Osteoblast (primary cell): Measurements from ENCODE around the gene SHOC2. TPM values are rescaled to one million over a fixed set of nuclear protein-coding genes. Genes with fewer than 3 reads are reported as not detected.

ENCODE experiments used
- DNase-seq: peaks from one replicate; pipeline ENCODE4 v3.0.0; 2011; ENCODE audit warnings: low spot score, mixed read lengths; ENCODE audit not compliant: insufficient read length; ENCODE audit errors: missing footprints
- H2AFZ ChIP-seq: 2 replicates; pipeline ENCODE4 v1.6.0; 2011; ENCODE audit warnings: mild to moderate bottlenecking, low read length
- H3K27ac ChIP-seq: 2 replicates; pipeline ENCODE4 v1.5.1; 2011; ENCODE audit warnings: mild to moderate bottlenecking, low read depth, low read length, moderate library complexity
- H3K27me3 ChIP-seq: 2 replicates; pipeline ENCODE4 v1.6.0; 2012; ENCODE audit warnings: mild to moderate bottlenecking, control low read depth, inconsistent platforms, low read length, moderate library complexity; ENCODE audit not compliant: insufficient read depth
- H3K36me3 ChIP-seq: 2 replicates; pipeline ENCODE4 v1.5.1; 2011; ENCODE audit warnings: mild to moderate bottlenecking, low read length, control low read depth, moderate library complexity; ENCODE audit not compliant: insufficient read depth
- H3K4me1 ChIP-seq: 2 replicates; pipeline ENCODE4 v1.5.1; 2011; ENCODE audit warnings: mild to moderate bottlenecking, low read length, control low read depth, moderate library complexity; ENCODE audit not compliant: insufficient read depth
- H3K4me2 ChIP-seq: 2 replicates; pipeline ENCODE4 v1.6.0; 2011; ENCODE audit warnings: mild to moderate bottlenecking, low read length; ENCODE audit not compliant: insufficient read depth
- H3K4me3 ChIP-seq: fragments of 200-600 bp; sonication (generic); 3 replicates; pipeline ENCODE4 v1.5.1; 2012; ENCODE audit warnings: mild to moderate bottlenecking, low read length, inconsistent platforms; ENCODE audit not compliant: insufficient read depth
- H3K79me2 ChIP-seq: 2 replicates; pipeline ENCODE4 v1.6.0; 2012; ENCODE audit warnings: mild to moderate bottlenecking, low read length, control low read depth, inconsistent platforms; ENCODE audit not compliant: insufficient read depth
- H3K9me3 ChIP-seq: 2 replicates; pipeline ENCODE4 v1.5.1; 2011; ENCODE audit warnings: low read depth, low read length, control low read depth
- H4K20me1 ChIP-seq: 2 replicates; pipeline ENCODE4 v1.6.0; 2012; ENCODE audit warnings: mild to moderate bottlenecking, low read length, control low read depth; ENCODE audit not compliant: insufficient read depth
- CTCF ChIP-seq: IDR thresholded peaks from 2 replicates; pipeline ENCODE4 v1.5.1; 2011; ENCODE audit warnings: mild to moderate bottlenecking, low read depth, low read length, moderate library complexity; ENCODE audit errors: extremely low read depth
- total RNA-seq: library from RNA; depleted of rRNA; stranded (reverse); fragments of >200 nt; gene quantifications from 2 replicates; pipeline ENCODE4 v1.2.3, GENCODE V29; 2012

The SHOC2 gene
- total RNA-seq, 1 donor: 73.8 TPM

GRCh38 chr10:110993024-110993693 lies 73.8 kb downstream of the SHOC2 start:
- Histone ChIP-seq H3K9me3 (no peaks in the 10 kb centered on the region), H3K27me3 (no peaks in the 10 kb centered on the region), H2AFZ (no peak overlapping the region), H3K79me2 (peaks cover 40% of the 10 kb centered on the region), H4K20me1 (peaks cover 10% of the 10 kb centered on the region), H3K27ac (peak overlapping the region; percentile 48), H3K4me3 (no peak overlapping the region), H3K36me3 (no peaks in the 10 kb centered on the region), H3K4me2 (peak overlapping the region; percentile 71), H3K4me1 (peaks cover 32% of the 10 kb centered on the region)
- no peak for TF ChIP-seq CTCF
- peak; percentile 90 for DNase-seq

GRCh38 chr10:110994406-110995086 lies 75.1 kb downstream of the SHOC2 start:
- Histone ChIP-seq H3K4me2 (no peak overlapping the region), H3K9me3 (no peaks in the 10 kb centered on the region), H3K27ac (no peak overlapping the region), H3K36me3 (no peaks in the 10 kb centered on the region), H2AFZ (no peak overlapping the region), H3K79me2 (peaks cover 41% of the 10 kb centered on the region), H3K4me1 (peaks cover 25% of the 10 kb centered on the region), H3K27me3 (no peaks in the 10 kb centered on the region), H3K4me3 (no peak overlapping the region), H4K20me1 (peaks cover 5% of the 10 kb centered on the region)
- TF ChIP-seq CTCF: no peak
- DNase-seq: no peak

- no peak for DNase-seq
- Histone ChIP-seq H3K4me2 (no peak overlapping the region), H4K20me1 (peaks cover 5% of the 10 kb centered on the region), H3K4me3 (no peak overlapping the region), H3K36me3 (peaks cover 5% of the 10 kb centered on the region), H3K27me3 (no peaks in the 10 kb centered on the region), H3K9me3 (no peaks in the 10 kb centered on the region), H3K4me1 (peaks cover 25% of the 10 kb centered on the region), H2AFZ (no peak overlapping the region), H3K27ac (no peak overlapping the region), H3K79me2 (peaks cover 36% of the 10 kb centered on the region)
- no peak for TF ChIP-seq CTCF
Observed at GRCh38 chr10:110995301-110995700, 75.9 kb downstream of the SHOC2 start.

- TF ChIP-seq CTCF: no peak
- no peak overlapping the region for H3K4me3 ChIP-seq
- H3K4me2 ChIP-seq: no peak overlapping the region
- H4K20me1 ChIP-seq: peaks cover 5% of the 10 kb centered on the region
- H3K79me2 ChIP-seq: peaks cover 36% of the 10 kb centered on the region
- H2AFZ ChIP-seq: no peak overlapping the region
- H3K27me3 ChIP-seq: no peaks in the 10 kb centered on the region
- peaks cover 11% of the 10 kb centered on the region for H3K36me3 ChIP-seq
- H3K27ac ChIP-seq: no peak overlapping the region
- DNase-seq: no peak
- H3K4me1 ChIP-seq: peaks cover 25% of the 10 kb centered on the region
- H3K9me3 ChIP-seq: no peaks in the 10 kb centered on the region
Observed at GRCh38 chr10:110996256-110996655, 76.9 kb downstream of the SHOC2 start.
